Thyroid gland (tissue), 4 donors: Measurements from ENCODE around the gene MAML3. TPM values are rescaled to one million over a fixed set of nuclear protein-coding genes. Genes with fewer than 3 reads are reported as not detected.

ENCODE experiments used
- DNase-seq, 2 donors: peaks; one replicate each; pipeline ENCODE4 v3.0.0-alpha.2; 2019
- H3K27ac ChIP-seq, 3 donors: fragments of 200-600 bp; sonication (generic); 1 replicate in 2 of 3; 2 replicates in 1 of 3; pipeline ENCODE4 v1.5.1; 2016 to 2019; ENCODE audit warnings: mild to moderate bottlenecking in 1 of 3, moderate library complexity in 1 of 3
- H3K27me3 ChIP-seq: fragments of 200-600 bp; sonication (generic); one replicate; pipeline ENCODE4 v1.5.1; 2019
- H3K36me3 ChIP-seq, 2 donors: fragments of 200-600 bp; sonication (generic); one replicate each; pipeline ENCODE4 v1.5.1; 2016 to 2019
- H3K4me1 ChIP-seq, 2 donors: fragments of 200-600 bp; sonication (generic); one replicate each; pipeline ENCODE4 v1.5.1; 2017 to 2019
- H3K4me3 ChIP-seq, 3 donors: fragments of 200-600 bp; sonication (generic); replicated peaks in 1 of 3; 1 replicate in 2 of 3; 2 replicates in 1 of 3; pipeline ENCODE4 v1.5.1; 2016; ENCODE audit warnings: mild to moderate bottlenecking in 1 of 3
- H3K9me3 ChIP-seq: fragments of 200-600 bp; sonication (generic); one replicate; pipeline ENCODE4 v1.5.1; 2017
- POLR2A ChIP-seq, 2 donors: fragments of 450-650 bp; IDR thresholded peaks; one replicate each; pipeline ENCODE4 v1.6.1; 2017; ENCODE audit warnings: antibody characterized with exemption in 2 of 2, mild to moderate bottlenecking in 2 of 2, moderate library complexity in 1 of 2
- WGBS, 2 donors: methylation state at CpG; one replicate each; pipeline ENCODE4 v1.1.5; 2017; 5-methylcytosine and 5-hydroxymethylcytosine counted together
- intact Hi-C: fragments of 100-400 bp; cut with DNase I; formaldehyde crosslinking; loops from one replicate; pipeline ENCODE4 v1.15.1; 2023
- total RNA-seq, 4 donors: library from RNA; depleted of rRNA; stranded (reverse); fragments of >200 nt; gene quantifications; one replicate each; pipeline ENCODE4 v1.2.3, GENCODE V29; 2016
- TF ChIP-seq, protein P1 (sequence below), 6 experiments: fragments of 200-600 bp in 3 of 6; fragments of 450-650 bp in 3 of 6; sonication (generic) in 3 of 6; IDR thresholded peaks; one replicate each; pipeline ENCODE4 v1.5.1; 2016 to 2019; ENCODE audit warnings: antibody characterized with exemption in 6 of 6, mild to moderate bottlenecking in 2 of 6, inconsistent platforms in 1 of 6, moderate library complexity in 1 of 6

Gene MAML3
- total RNA-seq, 4 donors from 2014 or later, result 5.7 to 14.1 (median 11.4) TPM

DNA sequence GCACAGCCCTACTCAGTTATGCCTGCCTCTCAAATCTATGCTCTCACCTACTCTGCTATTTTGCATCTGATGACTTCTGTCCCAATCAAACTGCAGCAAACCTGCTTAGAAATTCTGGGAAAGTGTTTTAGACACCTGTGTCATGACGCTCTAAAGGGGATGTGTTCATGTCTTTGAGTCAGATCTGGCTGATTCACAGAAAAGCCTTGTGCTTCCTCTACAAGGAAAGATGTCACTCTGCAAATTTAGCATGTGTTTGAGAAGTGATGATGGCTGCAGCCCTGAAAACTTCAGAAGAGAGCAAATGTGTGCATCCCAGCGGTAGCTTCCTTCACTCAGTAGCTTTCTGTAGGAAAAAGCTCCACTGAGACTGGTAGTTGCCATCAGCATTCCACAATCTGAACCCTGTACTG lies 253.0 kb downstream of the MAML3 start:
- no peaks in the 10 kb centered on the region for H3K27me3 ChIP-seq
- DNase-seq, result no peak
- no peak overlapping the region for H3K4me3 ChIP-seq
- WGBS, 2 donors, result 86 to 94% methylated on average over 2 of the region's 2 CpGs
- no peak overlapping the region for H3K27ac ChIP-seq
- no peaks in the 10 kb centered on the region for H3K36me3 ChIP-seq
- intact Hi-C loops, result no loop called here
- no peak for TF ChIP-seq POLR2A (IDR thresholded peaks at IDR 0.05)
- TF ChIP-seq, protein P1, sequence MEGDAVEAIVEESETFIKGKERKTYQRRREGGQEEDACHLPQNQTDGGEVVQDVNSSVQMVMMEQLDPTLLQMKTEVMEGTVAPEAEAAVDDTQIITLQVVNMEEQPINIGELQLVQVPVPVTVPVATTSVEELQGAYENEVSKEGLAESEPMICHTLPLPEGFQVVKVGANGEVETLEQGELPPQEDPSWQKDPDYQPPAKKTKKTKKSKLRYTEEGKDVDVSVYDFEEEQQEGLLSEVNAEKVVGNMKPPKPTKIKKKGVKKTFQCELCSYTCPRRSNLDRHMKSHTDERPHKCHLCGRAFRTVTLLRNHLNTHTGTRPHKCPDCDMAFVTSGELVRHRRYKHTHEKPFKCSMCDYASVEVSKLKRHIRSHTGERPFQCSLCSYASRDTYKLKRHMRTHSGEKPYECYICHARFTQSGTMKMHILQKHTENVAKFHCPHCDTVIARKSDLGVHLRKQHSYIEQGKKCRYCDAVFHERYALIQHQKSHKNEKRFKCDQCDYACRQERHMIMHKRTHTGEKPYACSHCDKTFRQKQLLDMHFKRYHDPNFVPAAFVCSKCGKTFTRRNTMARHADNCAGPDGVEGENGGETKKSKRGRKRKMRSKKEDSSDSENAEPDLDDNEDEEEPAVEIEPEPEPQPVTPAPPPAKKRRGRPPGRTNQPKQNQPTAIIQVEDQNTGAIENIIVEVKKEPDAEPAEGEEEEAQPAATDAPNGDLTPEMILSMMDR (IDR thresholded peaks at IDR 0.05), result no peak
- no peaks in the 10 kb centered on the region for H3K9me3 ChIP-seq
- peaks cover 2 to 3% of the 10 kb centered on the region in 2 donors for H3K4me1 ChIP-seq

DNA sequence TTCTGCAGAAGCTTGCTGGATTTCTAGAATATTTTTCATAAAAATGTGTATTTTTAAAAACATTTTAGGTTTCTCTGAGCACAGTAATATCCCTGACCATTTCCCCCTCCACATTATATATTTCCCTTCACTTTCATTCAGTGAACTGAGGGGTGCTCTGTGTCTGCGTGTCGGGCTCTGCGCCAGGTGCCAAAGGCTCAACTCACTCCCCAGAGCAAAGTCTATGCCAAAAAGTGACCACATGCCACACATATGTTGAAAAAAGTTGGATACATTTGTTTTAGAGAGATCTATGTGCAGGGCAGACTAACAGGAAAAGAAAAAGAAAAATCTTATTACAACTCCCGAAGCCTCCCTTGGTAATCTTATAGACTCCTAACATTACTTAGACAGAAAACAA lies 254.6 kb downstream of the MAML3 start:
- H3K4me3 ChIP-seq, result no peak overlapping the region
- no peaks in the 10 kb centered on the region for H3K36me3 ChIP-seq
- no peaks in the 10 kb centered on the region for H3K27me3 ChIP-seq
- no peak for DNase-seq
- no peaks in the 10 kb centered on the region for H3K4me1 ChIP-seq
- intact Hi-C loops, result no loop called here
- WGBS, 2 donors, result 95 to 96% methylated on average over 4 of the region's 4 CpGs
- H3K9me3 ChIP-seq, result no peaks in the 10 kb centered on the region
- no peak overlapping the region for H3K27ac ChIP-seq
- TF ChIP-seq POLR2A (IDR thresholded peaks at IDR 0.05), result no peak
- TF ChIP-seq, protein P1 (IDR thresholded peaks at IDR 0.05), result no peak

DNA sequence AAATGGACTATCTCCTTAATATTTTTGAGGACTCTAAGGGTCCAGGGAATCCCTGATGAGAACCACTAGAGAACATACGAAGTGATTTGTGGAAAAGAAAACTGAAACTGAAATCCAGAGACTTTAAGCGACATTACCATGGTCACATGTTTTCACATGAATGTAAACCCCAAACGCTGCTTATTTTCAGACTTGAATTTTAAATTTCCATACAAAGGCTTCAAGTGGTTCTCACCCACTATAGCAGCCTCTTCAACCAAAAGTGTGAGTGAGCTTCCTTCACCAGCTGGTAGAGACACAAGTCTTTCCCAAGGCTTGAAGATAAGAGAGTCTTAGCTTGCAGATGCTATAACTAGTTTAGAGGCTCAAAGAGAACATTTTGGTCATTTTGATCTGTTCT lies 255.7 kb downstream of the MAML3 start:
- no peaks in the 10 kb centered on the region for H3K4me1 ChIP-seq
- no peaks in the 10 kb centered on the region for H3K36me3 ChIP-seq
- no peak for DNase-seq
- no peaks in the 10 kb centered on the region for H3K9me3 ChIP-seq
- H3K4me3 ChIP-seq, result no peak overlapping the region
- no peaks in the 10 kb centered on the region for H3K27me3 ChIP-seq
- H3K27ac ChIP-seq, result no peak overlapping the region
- TF ChIP-seq POLR2A (IDR thresholded peaks at IDR 0.05), result no peak
- TF ChIP-seq, protein P1 (IDR thresholded peaks at IDR 0.05), result no peak
- intact Hi-C loops, result no loop called here
- WGBS, 2 donors, result 68 to 79% methylated on average over 3 of the region's 3 CpGs

DNA sequence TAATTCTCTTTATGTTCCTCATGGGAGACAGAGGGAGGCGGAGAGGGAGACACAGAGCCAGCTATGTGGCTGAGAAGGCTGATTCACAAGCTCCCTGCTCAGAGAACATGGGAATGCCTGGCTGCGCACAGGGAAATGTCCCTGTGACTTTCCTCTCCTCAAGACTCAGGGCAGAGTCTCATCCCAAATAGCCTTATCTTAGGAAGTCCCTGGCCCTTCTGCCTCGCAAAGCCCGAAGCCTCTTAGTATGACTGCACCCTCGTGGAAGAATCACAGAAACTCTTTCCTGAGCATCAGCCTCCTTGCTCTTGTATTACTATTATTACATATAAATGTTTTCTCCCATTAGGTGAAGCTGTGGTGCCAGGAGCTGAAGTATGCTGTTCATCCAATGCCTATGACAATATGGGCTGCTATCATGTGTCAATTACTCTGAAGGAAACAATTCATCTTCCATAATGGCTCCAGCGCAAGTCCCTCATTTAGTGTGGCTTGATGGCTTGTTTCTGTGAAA lies 257.8 kb downstream of the MAML3 start:
- Histone ChIP-seq H3K4me3 (no peak overlapping the region), H3K9me3 (no peaks in the 10 kb centered on the region), H3K27ac (no peak overlapping the region), H3K27me3 (no peaks in the 10 kb centered on the region), H3K4me1 (no peaks in the 10 kb centered on the region), H3K36me3 (no peaks in the 10 kb centered on the region)
- DNase-seq, result no peak
- TF ChIP-seq, protein P1 (IDR thresholded peaks at IDR 0.05), result no peak
- no peak for TF ChIP-seq POLR2A (IDR thresholded peaks at IDR 0.05)
- intact Hi-C loops, result no loop called here
- 90 to 92% methylated on average over 6 of the region's 6 CpGs for WGBS, 2 donors

DNA sequence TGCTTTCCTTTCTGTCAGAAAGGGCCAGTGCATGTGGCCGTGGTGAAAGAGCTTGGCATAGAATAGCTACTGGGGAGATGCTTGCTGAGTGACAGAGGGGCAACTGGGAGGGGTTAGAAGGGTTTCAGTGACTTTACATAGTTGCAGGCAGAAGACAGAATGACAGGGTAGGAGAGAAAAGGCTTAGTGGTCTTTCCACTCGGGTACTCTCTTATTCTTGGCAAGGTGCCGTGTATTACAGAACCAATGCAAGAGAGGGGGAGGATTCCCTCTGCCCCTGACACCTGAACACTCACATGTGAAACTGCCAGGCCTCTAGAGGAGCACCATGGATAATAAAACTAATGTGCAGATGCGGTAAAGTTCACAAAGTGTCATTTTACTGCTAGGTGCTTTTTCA lies 260.2 kb downstream of the MAML3 start:
- no peaks in the 10 kb centered on the region for H3K9me3 ChIP-seq
- no peaks in the 10 kb centered on the region for H3K27me3 ChIP-seq
- no peaks in the 10 kb centered on the region for H3K36me3 ChIP-seq
- DNase-seq, result no peak
- H3K4me3 ChIP-seq, result no peak overlapping the region
- intact Hi-C loops, result no loop called here
- TF ChIP-seq, protein P1 (IDR thresholded peaks at IDR 0.05), result no peak
- TF ChIP-seq POLR2A (IDR thresholded peaks at IDR 0.05), result no peak
- 67 to 73% methylated on average over 4 of the region's 4 CpGs for WGBS, 2 donors
- peaks cover 5 to 15% of the 10 kb centered on the region in 2 donors for H3K4me1 ChIP-seq
- no peak overlapping the region for H3K27ac ChIP-seq
